Measurements from ENCODE around the gene LRRC8D. TPM values are rescaled to one million over a fixed set of nuclear protein-coding genes. Genes with fewer than 3 reads are reported as not detected.
A peak's percentile ranks its signal among the peaks of the same experiment; 100 is the strongest.

LRRC8D gene
- polyA plus RNA-seq, 3 donors = 28.0 to 43.8 (median 42.9) TPM

DNA sequence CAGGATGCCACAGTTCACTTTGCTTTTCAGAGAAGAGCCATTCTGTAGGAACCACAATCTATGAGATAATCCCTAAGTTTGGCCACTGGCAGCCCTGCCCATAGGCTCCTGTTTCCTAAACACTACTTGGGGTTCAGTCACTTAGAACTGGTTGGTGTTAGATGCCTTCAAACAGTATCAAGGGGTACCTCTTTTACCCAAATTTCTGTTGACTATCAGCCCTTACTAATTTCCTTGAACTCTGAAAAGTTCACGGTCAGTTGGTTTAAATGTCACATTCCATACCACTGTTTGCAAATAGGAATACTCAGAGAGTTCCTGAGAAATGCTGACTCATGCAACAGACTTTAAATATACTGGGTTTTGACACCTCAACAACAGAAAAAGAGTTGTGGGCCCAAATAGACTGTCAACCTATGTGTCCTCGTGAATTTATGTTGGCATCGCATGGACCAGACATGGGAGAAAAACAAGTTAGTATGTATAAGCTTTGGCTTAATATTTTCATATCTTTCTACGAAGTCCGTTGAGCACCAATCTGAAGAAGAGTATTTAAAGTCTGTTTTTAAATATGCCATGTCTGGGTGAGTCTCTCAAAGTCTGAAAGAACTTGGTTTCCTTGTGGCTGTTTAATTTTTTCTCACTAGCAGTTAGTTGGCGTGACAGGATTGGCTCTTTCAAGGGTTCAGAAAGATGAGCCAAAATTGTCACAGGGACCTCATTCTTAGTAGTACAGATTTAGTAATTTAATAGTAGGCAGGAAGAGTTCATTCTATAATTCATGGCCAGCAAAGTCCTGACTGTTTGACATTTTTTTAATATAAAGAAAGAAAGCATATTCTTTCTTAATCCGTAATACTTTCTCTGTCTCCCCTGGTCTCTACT is 117.6 kb downstream of the LRRC8D start:
- Mint-ChIP-seq H3K36me3 (peaks cover 45 to 51% of the 10 kb centered on the region in 2 donors), H3K4me1 (peaks cover 36% of the 10 kb centered on the region), H3K27me3 (ENCODE audit: low read depth in 3 of 3) (no peaks in the 10 kb centered on the region), H3K9me3 (peaks cover 0 to 2% (median 0%) of the 10 kb centered on the region in 7 donors), H3K27ac (peak overlapping the region in 3 of 7 donors; percentile 27 to 92 (median 72)), H3K4me3 (no peak overlapping the region)
- 84% methylated on average over 4 of the region's 7 CpGs for WGBS (ENCODE audit: insufficient coverage)
- TF ChIP-seq, protein P1, sequence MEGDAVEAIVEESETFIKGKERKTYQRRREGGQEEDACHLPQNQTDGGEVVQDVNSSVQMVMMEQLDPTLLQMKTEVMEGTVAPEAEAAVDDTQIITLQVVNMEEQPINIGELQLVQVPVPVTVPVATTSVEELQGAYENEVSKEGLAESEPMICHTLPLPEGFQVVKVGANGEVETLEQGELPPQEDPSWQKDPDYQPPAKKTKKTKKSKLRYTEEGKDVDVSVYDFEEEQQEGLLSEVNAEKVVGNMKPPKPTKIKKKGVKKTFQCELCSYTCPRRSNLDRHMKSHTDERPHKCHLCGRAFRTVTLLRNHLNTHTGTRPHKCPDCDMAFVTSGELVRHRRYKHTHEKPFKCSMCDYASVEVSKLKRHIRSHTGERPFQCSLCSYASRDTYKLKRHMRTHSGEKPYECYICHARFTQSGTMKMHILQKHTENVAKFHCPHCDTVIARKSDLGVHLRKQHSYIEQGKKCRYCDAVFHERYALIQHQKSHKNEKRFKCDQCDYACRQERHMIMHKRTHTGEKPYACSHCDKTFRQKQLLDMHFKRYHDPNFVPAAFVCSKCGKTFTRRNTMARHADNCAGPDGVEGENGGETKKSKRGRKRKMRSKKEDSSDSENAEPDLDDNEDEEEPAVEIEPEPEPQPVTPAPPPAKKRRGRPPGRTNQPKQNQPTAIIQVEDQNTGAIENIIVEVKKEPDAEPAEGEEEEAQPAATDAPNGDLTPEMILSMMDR (IDR thresholded peaks at IDR 0.05) = no peak
- intact Hi-C loops (cut with micrococcal nuclease) = no loop called here
- Histone ChIP-seq H3K27me3 (ENCODE audit: control insufficient read depth in 2 of 2, insufficient read depth in 2 of 2, low read length in 2 of 2) (no peaks in the 10 kb centered on the region), H4K20me1 (ENCODE audit: insufficient read depth, low read length) (peaks cover 24% of the 10 kb centered on the region), H3K4me2 (replicated peaks; ENCODE audit: extremely low read depth, low read length, poor library complexity, severe bottlenecking) (no peak overlapping the region), H3K4me1 (ENCODE audit: control insufficient read depth in 1 of 2, insufficient read depth in 2 of 2, low read length in 2 of 2) (peaks cover 39 to 42% of the 10 kb centered on the region in 2 donors), H3K36me3 (replicated peaks in 1 of 2; ENCODE audit: control insufficient read depth in 1 of 2, insufficient read depth in 2 of 2, low read length in 2 of 2) (peaks cover 45 to 66% of the 10 kb centered on the region in 2 donors), H3K9me3 (replicated peaks in 1 of 2; ENCODE audit: control insufficient read depth in 1 of 2, insufficient read depth in 1 of 2, low read length in 2 of 2) (no peaks in the 10 kb centered on the region), H3K79me2 (ENCODE audit: insufficient read depth, low read length) (peaks cover 11% of the 10 kb centered on the region), H3K27ac (ENCODE audit: low read depth in 1 of 2, low read length in 2 of 2) (peak overlapping the region in 1 of 2 donors; percentile 49), H3K9ac (ENCODE audit: insufficient read depth, low read length, poor library complexity, severe bottlenecking) (no peak overlapping the region), H3K4me3 (replicated peaks in 1 of 3; ENCODE audit: low read depth in 2 of 3, low read length in 3 of 3) (no peak overlapping the region), H2AFZ (ENCODE audit: insufficient read depth, low read depth, low read length, poor library complexity, severe bottlenecking) (no peak overlapping the region)
- DNase-seq = no peak

DNA sequence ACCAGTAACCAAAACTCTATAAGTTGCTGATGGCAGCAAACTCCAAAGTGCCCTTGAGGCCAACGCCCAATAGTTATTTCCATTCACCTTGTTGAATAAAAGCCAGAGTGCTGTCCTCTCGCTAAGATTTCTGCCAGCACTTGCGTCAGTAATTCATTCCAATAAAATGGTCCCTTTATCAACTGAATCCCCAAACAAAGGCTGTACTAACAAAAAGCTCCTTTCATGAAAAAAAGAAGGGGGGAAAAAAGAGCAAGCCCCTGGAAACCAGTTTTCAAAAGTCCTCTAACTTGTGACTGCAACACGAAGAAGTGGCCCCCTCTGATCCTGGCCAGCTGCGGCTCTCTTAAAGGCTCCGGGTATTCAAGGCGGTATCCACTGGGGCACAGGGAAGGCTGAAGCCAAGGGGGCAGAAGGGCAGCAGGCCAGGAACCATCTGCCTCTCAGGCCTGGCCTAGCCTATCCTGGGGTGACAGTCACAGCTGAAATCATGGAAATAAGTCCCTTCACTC is 118.3 kb downstream of the LRRC8D start:
- peaks cover 24% of the 10 kb centered on the region for H4K20me1 ChIP-seq (ENCODE audit: insufficient read depth, low read length)
- intact Hi-C loops (cut with micrococcal nuclease) = no loop called here
- Mint-ChIP-seq H3K36me3 (peaks cover 38 to 44% of the 10 kb centered on the region in 2 donors), H3K4me1 (peaks cover 42% of the 10 kb centered on the region), H3K4me3 (no peak overlapping the region), H3K27me3 (ENCODE audit: low read depth in 3 of 3) (no peaks in the 10 kb centered on the region), H3K9me3 (peaks cover 0 to 2% (median 0%) of the 10 kb centered on the region in 7 donors), H3K27ac (peak overlapping the region in 5 of 7 donors; percentile 6 to 92 (median 63))
- peaks cover 11% of the 10 kb centered on the region for H3K79me2 ChIP-seq (ENCODE audit: insufficient read depth, low read length)
- TF ChIP-seq, protein P1 (IDR thresholded peaks at IDR 0.05) = no peak
- WGBS (ENCODE audit: insufficient coverage) = 98% methylated on average over 4 of the region's 7 CpGs
- H3K4me1 ChIP-seq (ENCODE audit: control insufficient read depth in 1 of 2, insufficient read depth in 2 of 2, low read length in 2 of 2) = peaks cover 46 to 49% of the 10 kb centered on the region in 2 donors
- H3K4me3 ChIP-seq (replicated peaks in 1 of 3; ENCODE audit: low read depth in 2 of 3, low read length in 3 of 3) = no peak overlapping the region
- H3K27me3 ChIP-seq (ENCODE audit: control insufficient read depth in 2 of 2, insufficient read depth in 2 of 2, low read length in 2 of 2) = no peaks in the 10 kb centered on the region
- no peak for DNase-seq
- no peak overlapping the region for H3K9ac ChIP-seq (ENCODE audit: insufficient read depth, low read length, poor library complexity, severe bottlenecking)
- no peak overlapping the region for H3K4me2 ChIP-seq (replicated peaks; ENCODE audit: extremely low read depth, low read length, poor library complexity, severe bottlenecking)
- H2AFZ ChIP-seq (ENCODE audit: insufficient read depth, low read depth, low read length, poor library complexity, severe bottlenecking) = no peak overlapping the region
- no peaks in the 10 kb centered on the region for H3K9me3 ChIP-seq (replicated peaks in 1 of 2; ENCODE audit: control insufficient read depth in 1 of 2, insufficient read depth in 1 of 2, low read length in 2 of 2)
- H3K27ac ChIP-seq (ENCODE audit: low read depth in 1 of 2, low read length in 2 of 2) = peak overlapping the region in 1 of 2 donors; percentile 89
- H3K36me3 ChIP-seq (replicated peaks in 1 of 2; ENCODE audit: control insufficient read depth in 1 of 2, insufficient read depth in 2 of 2, low read length in 2 of 2) = peaks cover 38 to 59% of the 10 kb centered on the region in 2 donors
